ENCODE measurements around the gene DDAH1.

Gene DDAH1

GRCh38 chr1:85365851-85366250 lies 99.1 kb downstream of the DDAH1 start:
- no peaks in the 10 kb centered on the region for H3K4me1 ChIP-seq (ENCODE audit: control insufficient read depth, low read length)
- TF ChIP-seq EZH2phosphoT487 (IDR thresholded peaks at IDR 0.05; ENCODE audit: borderline replicate concordance, low read length): no peak
- no peak for TF ChIP-seq CTCF (IDR thresholded peaks at IDR 0.05; ENCODE audit: low read depth, low read length, poor library complexity, severe bottlenecking)
- no peaks in the 10 kb centered on the region for H3K79me2 ChIP-seq (ENCODE audit: control insufficient read depth, low read length)
- H3K4me2 ChIP-seq (ENCODE audit: low read length): no peak overlapping the region
- no peaks in the 10 kb centered on the region for H3K27me3 ChIP-seq (ENCODE audit: control insufficient read depth, low read length)
- no peaks in the 10 kb centered on the region for H3F3A ChIP-seq (ENCODE audit: control insufficient read depth, insufficient read depth)
- no peaks in the 10 kb centered on the region for H3K9me2 ChIP-seq (replicated peaks; ENCODE audit: control insufficient read depth, low read length)
- H4K20me1 ChIP-seq (ENCODE audit: control insufficient read depth, insufficient read depth, low read depth, low read length): no peaks in the 10 kb centered on the region
- H3K4me3 ChIP-seq (ENCODE audit: low read length): no peak overlapping the region
- no peaks in the 10 kb centered on the region for H3K36me3 ChIP-seq (ENCODE audit: control insufficient read depth, low read length)
- no peak overlapping the region for H3K27ac ChIP-seq (ENCODE audit: low read depth, low read length)
- no peaks in the 10 kb centered on the region for H3K9me3 ChIP-seq (ENCODE audit: control insufficient read depth, insufficient read depth, low read length)

- Histone ChIP-seq H3K36me3 (ENCODE audit: control insufficient read depth, low read length) (no peaks in the 10 kb centered on the region), H3K9me3 (ENCODE audit: control insufficient read depth, insufficient read depth, low read length) (no peaks in the 10 kb centered on the region), H3F3A (ENCODE audit: control insufficient read depth, insufficient read depth) (no peaks in the 10 kb centered on the region), H3K79me2 (ENCODE audit: control insufficient read depth, low read length) (no peaks in the 10 kb centered on the region), H3K9me2 (replicated peaks; ENCODE audit: control insufficient read depth, low read length) (no peaks in the 10 kb centered on the region), H4K20me1 (ENCODE audit: control insufficient read depth, insufficient read depth, low read depth, low read length) (no peaks in the 10 kb centered on the region), H3K4me3 (ENCODE audit: low read length) (no peak overlapping the region), H3K27ac (ENCODE audit: low read depth, low read length) (no peak overlapping the region), H3K27me3 (ENCODE audit: control insufficient read depth, low read length) (no peaks in the 10 kb centered on the region), H3K4me1 (ENCODE audit: control insufficient read depth, low read length) (no peaks in the 10 kb centered on the region), H3K4me2 (ENCODE audit: low read length) (no peak overlapping the region)
- TF ChIP-seq EZH2phosphoT487 (IDR thresholded peaks at IDR 0.05; ENCODE audit: borderline replicate concordance, low read length) (no peak), CTCF (IDR thresholded peaks at IDR 0.05; ENCODE audit: low read depth, low read length, poor library complexity, severe bottlenecking) (no peak)
Observed at GRCh38 chr1:85363521-85363920, 101.4 kb downstream of the DDAH1 start.

GRCh38 chr1:85363092-85363491 lies 101.9 kb downstream of the DDAH1 start:
- H3K4me1 ChIP-seq (ENCODE audit: control insufficient read depth, low read length): no peaks in the 10 kb centered on the region
- H3K27me3 ChIP-seq (ENCODE audit: control insufficient read depth, low read length): no peaks in the 10 kb centered on the region
- no peaks in the 10 kb centered on the region for H3K79me2 ChIP-seq (ENCODE audit: control insufficient read depth, low read length)
- no peaks in the 10 kb centered on the region for H3K9me2 ChIP-seq (replicated peaks; ENCODE audit: control insufficient read depth, low read length)
- H4K20me1 ChIP-seq (ENCODE audit: control insufficient read depth, insufficient read depth, low read depth, low read length): no peaks in the 10 kb centered on the region
- H3K36me3 ChIP-seq (ENCODE audit: control insufficient read depth, low read length): no peaks in the 10 kb centered on the region
- no peaks in the 10 kb centered on the region for H3F3A ChIP-seq (ENCODE audit: control insufficient read depth, insufficient read depth)
- no peaks in the 10 kb centered on the region for H3K9me3 ChIP-seq (ENCODE audit: control insufficient read depth, insufficient read depth, low read length)
- TF ChIP-seq EZH2phosphoT487 (IDR thresholded peaks at IDR 0.05; ENCODE audit: borderline replicate concordance, low read length) (no peak), CTCF (IDR thresholded peaks at IDR 0.05; ENCODE audit: low read depth, low read length, poor library complexity, severe bottlenecking) (no peak)
- H3K4me2 ChIP-seq (ENCODE audit: low read length): no peak overlapping the region
- H3K27ac ChIP-seq (ENCODE audit: low read depth, low read length): no peak overlapping the region
- no peak overlapping the region for H3K4me3 ChIP-seq (ENCODE audit: low read length)
